ENCODE measurements around the gene COPZ1. TPM values are rescaled to one million over a fixed set of nuclear protein-coding genes. Genes with fewer than 3 reads are reported as not detected.

COPZ1 gene
- total and polyA plus RNA-seq, 9 of the 15 experiments (the other 6 are each of a cell fraction or from before 2014, with no cell fraction given), result 137 to 487 (median 233) TPM

DNA sequence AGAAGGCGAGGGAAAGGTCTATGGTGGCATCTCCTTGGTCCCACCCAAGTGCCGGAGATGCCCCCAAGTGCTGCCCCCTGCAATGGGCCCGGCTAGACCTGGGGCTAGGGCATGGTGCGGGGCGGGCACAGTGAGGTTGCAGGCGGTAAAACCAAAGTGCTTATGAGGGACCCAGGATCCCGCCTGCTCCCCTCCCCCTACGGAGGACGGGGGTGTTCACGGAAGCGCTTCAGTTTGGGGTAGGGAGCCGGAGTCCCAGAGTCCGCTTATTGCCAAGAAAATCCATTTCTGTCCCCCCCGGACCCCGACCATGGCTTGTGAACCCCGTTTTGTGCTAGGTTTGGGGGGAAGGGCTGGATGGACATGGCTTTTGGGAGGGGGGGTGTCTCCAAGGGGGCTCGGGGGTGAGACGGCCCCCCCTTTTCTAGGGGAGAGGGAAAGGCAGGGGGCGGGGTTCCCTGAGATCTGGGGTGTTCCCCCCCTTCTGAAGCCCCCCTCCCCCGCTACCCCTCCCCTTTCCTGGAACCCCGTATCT lies 44.7 kb downstream of the COPZ1 start (continued):
- TF ChIP-seq, protein P1, sequence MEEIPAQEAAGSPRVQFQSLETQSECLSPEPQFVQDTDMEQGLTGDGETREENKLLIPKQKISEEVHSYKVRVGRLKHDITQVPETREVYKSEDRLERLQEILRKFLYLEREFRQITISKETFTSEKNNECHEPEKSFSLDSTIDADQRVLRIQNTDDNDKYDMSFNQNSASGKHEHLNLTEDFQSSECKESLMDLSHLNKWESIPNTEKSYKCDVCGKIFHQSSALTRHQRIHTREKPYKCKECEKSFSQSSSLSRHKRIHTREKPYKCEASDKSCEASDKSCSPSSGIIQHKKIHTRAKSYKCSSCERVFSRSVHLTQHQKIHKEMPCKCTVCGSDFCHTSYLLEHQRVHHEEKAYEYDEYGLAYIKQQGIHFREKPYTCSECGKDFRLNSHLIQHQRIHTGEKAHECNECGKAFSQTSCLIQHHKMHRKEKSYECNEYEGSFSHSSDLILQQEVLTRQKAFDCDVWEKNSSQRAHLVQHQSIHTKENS (CRISPR knock-in tag; IDR thresholded peaks at IDR 0.05), result no peak
- TF ChIP-seq ZNF140 (CRISPR knock-in tag; IDR thresholded peaks at IDR 0.05), result no peak
- no peak for TF ChIP-seq ETV6 (IDR thresholded peaks at IDR 0.05; ENCODE audit: borderline replicate concordance in 1 of 2, low read depth in 2 of 2, low read length in 1 of 2)
- TF ChIP-seq ETV6 (CRISPR knock-in tag; IDR thresholded peaks at IDR 0.05; ENCODE audit: borderline replicate concordance), result 0 out of 2 replicates have a peak, but pooled peaks have one; percentile 7
- TF ChIP-seq PCBP1 (IDR thresholded peaks at IDR 0.05; ENCODE audit: low read depth, low read length, poor library complexity, severe bottlenecking), result no peak
- TF ChIP-seq ZNF174 (CRISPR knock-in tag; IDR thresholded peaks at IDR 0.05), result no peak
- no peak for TF ChIP-seq MXI1 (IDR thresholded peaks at IDR 0.05; ENCODE audit: low read depth, low read length)
- TF ChIP-seq POLR2H (tag; IDR thresholded peaks at IDR 0.05; ENCODE audit: low read depth), result no peak
- TF ChIP-seq, protein P2, sequence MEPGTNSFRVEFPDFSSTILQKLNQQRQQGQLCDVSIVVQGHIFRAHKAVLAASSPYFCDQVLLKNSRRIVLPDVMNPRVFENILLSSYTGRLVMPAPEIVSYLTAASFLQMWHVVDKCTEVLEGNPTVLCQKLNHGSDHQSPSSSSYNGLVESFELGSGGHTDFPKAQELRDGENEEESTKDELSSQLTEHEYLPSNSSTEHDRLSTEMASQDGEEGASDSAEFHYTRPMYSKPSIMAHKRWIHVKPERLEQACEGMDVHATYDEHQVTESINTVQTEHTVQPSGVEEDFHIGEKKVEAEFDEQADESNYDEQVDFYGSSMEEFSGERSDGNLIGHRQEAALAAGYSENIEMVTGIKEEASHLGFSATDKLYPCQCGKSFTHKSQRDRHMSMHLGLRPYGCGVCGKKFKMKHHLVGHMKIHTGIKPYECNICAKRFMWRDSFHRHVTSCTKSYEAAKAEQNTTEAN (CRISPR knock-in tag; IDR thresholded peaks at IDR 0.05), result no peak
- no peak for TF ChIP-seq ARID2 (IDR thresholded peaks at IDR 0.05)
- TF ChIP-seq, protein P3, sequence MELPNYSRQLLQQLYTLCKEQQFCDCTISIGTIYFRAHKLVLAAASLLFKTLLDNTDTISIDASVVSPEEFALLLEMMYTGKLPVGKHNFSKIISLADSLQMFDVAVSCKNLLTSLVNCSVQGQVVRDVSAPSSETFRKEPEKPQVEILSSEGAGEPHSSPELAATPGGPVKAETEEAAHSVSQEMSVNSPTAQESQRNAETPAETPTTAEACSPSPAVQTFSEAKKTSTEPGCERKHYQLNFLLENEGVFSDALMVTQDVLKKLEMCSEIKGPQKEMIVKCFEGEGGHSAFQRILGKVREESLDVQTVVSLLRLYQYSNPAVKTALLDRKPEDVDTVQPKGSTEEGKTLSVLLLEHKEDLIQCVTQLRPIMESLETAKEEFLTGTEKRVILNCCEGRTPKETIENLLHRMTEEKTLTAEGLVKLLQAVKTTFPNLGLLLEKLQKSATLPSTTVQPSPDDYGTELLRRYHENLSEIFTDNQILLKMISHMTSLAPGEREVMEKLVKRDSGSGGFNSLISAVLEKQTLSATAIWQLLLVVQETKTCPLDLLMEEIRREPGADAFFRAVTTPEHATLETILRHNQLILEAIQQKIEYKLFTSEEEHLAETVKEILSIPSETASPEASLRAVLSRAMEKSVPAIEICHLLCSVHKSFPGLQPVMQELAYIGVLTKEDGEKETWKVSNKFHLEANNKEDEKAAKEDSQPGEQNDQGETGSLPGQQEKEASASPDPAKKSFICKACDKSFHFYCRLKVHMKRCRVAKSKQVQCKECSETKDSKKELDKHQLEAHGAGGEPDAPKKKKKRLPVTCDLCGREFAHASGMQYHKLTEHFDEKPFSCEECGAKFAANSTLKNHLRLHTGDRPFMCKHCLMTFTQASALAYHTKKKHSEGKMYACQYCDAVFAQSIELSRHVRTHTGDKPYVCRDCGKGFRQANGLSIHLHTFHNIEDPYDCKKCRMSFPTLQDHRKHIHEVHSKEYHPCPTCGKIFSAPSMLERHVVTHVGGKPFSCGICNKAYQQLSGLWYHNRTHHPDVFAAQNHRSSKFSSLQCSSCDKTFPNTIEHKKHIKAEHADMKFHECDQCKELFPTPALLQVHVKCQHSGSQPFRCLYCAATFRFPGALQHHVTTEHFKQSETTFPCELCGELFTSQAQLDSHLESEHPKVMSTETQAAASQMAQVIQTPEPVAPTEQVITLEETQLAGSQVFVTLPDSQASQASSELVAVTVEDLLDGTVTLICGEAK (IDR thresholded peaks at IDR 0.05), result no peak
- TF ChIP-seq, protein P3 (CRISPR knock-in tag; IDR thresholded peaks at IDR 0.05), result no peak
